Pulmonary artery endothelial cell (primary cell): ENCODE measurements around the gene JAG2. TPM values are rescaled to one million over a fixed set of nuclear protein-coding genes. Genes with fewer than 3 reads are reported as not detected.

Experiments
- DNase-seq: peaks from one replicate; pipeline ENCODE4 v3.0.0-alpha.2; 2011; ENCODE audit warnings: low read depth, low spot score
- total RNA-seq: library from RNA; depleted of rRNA; stranded (reverse); fragments of >200 nt; gene quantifications from 2 replicates; pipeline ENCODE4 v1.2.3, GENCODE V29; 2014

JAG2 gene
- total RNA-seq, 1 donor from 2014 or later: 46.9 TPM

- no peak for DNase-seq
Observed at GRCh38 chr14:105203701-105204100, 35.1 kb upstream of the JAG2 start.

- DNase-seq: no peak
Observed at GRCh38 chr14:105203057-105203531, 34.5 kb upstream of the JAG2 start.

- no peak for DNase-seq
Observed at GRCh38 chr14:105201925-105202513, 33.4 kb upstream of the JAG2 start.

- no peak for DNase-seq
Observed at GRCh38 chr14:105201156-105201924, 32.8 kb upstream of the JAG2 start.

- DNase-seq: no peak
Observed at GRCh38 chr14:105200641-105201040, 32.1 kb upstream of the JAG2 start.

GRCh38 chr14:105200074-105200473 lies 31.5 kb upstream of the JAG2 start:
- no peak for DNase-seq

- peak; percentile 44 for DNase-seq
Observed at GRCh38 chr14:105199093-105199492, 30.5 kb upstream of the JAG2 start.

- DNase-seq: no peak
Observed at GRCh38 chr14:105198588-105198987, 30.0 kb upstream of the JAG2 start.

GRCh38 chr14:105197211-105197641 lies 28.6 kb upstream of the JAG2 start:
- no peak for DNase-seq

GRCh38 chr14:105196265-105196960 lies 27.8 kb upstream of the JAG2 start:
- no peak for DNase-seq

GRCh38 chr14:105195522-105196264 lies 27.1 kb upstream of the JAG2 start:
- DNase-seq: no peak

- DNase-seq: no peak
Observed at GRCh38 chr14:105195051-105195450, 26.5 kb upstream of the JAG2 start.

- no peak for DNase-seq
Observed at GRCh38 chr14:105193916-105194782, 25.6 kb upstream of the JAG2 start.

GRCh38 chr14:105192866-105193731 lies 24.5 kb upstream of the JAG2 start:
- DNase-seq: peak; percentile 66

- DNase-seq: no peak
Observed at GRCh38 chr14:105187935-105188524, 19.5 kb upstream of the JAG2 start.

- no peak for DNase-seq
Observed at GRCh38 chr14:105187116-105187515, 18.5 kb upstream of the JAG2 start.

- no peak for DNase-seq
Observed at GRCh38 chr14:105185973-105186372, 17.4 kb upstream of the JAG2 start.

- no peak for DNase-seq
Observed at GRCh38 chr14:105185001-105185400, 16.4 kb upstream of the JAG2 start.

GRCh38 chr14:105184461-105184860 lies 15.9 kb upstream of the JAG2 start:
- no peak for DNase-seq
